Measurements from ENCODE around the gene CRMP1.
"Not testable (repeated sequence)": the region's sequence is repeated elsewhere in the genome, so short reads cannot be mapped to it uniquely, and the experiment has no call there.

The CRMP1 gene

DNA sequence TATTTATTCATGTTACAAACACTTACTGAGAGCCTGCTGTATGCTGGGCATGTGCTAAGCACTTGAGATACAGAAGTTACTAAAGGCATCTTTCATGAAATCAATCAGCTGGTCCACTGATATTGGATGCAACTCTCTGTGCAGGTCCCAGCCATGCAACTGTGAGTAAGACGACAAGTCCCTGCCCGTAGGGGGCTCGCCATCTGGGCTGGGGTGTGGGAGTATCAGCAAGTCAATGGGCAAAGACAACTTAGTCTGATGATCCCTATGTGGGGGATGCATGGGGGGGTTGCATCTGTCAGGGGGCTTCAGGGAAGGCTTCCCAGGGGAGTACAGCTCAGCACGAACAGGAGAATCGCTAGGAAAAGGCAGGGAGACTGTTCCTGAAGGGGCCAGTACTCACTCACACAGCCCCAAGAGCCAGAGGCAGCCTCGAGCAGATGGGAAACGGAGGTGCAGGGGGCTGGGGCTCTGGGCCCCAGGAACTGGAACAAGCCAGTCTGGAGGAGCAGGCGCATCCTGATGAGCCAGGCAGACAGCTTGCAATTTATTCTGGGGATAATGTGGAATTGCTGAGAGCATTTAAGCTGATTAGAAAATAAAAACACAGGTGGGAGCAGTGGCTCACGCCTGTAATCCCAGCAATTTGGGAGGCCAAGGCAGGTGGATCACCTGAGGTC is 40.2 kb downstream of the CRMP1 start:
- DNase-seq = no peak

- no peak for DNase-seq
These were observed 41.1 kb downstream of the CRMP1 start for GRCh38 chr4:5851637-5852301.

DNA sequence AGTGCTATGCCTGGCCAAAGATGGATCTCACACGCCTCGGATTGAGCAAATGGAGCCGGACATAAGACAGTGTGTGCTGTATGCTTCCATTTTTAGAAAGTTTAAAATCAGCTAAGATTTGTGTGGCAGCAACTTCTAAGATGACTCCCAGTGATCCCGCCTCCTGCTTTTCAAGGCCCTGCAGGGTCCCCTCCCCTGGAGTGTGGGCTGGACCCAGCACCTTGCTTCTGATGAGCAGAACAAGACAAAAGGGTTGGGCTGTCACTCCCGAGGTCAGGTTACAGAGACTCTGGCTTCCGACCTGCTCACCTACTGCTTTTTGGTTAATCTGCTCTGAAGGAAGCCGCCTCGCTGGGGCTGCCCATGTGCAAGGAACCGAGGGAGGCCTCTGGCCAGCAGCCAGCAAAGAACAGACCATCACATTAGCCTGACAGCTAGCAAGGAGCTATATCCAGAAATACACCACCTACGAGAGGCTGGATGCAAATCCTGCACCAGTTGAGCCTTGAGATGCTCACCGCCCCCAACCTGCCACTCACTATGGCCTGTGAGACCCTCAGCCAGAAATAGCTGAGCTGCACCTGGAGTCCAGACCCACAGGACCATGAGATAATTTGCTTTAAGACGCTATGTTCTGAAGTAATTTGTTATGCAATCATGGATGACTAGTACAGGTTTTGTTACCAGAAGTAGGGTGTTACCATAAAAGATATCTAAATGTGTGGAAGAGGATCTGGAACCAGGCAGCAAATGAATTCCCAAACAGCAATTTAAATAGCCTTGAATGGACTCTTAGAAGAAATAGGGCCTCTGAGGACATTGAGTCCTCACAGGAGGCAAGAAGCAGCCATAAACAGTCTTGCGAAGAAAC is 47.6 kb downstream of the CRMP1 start:
- no peak for DNase-seq

DNA sequence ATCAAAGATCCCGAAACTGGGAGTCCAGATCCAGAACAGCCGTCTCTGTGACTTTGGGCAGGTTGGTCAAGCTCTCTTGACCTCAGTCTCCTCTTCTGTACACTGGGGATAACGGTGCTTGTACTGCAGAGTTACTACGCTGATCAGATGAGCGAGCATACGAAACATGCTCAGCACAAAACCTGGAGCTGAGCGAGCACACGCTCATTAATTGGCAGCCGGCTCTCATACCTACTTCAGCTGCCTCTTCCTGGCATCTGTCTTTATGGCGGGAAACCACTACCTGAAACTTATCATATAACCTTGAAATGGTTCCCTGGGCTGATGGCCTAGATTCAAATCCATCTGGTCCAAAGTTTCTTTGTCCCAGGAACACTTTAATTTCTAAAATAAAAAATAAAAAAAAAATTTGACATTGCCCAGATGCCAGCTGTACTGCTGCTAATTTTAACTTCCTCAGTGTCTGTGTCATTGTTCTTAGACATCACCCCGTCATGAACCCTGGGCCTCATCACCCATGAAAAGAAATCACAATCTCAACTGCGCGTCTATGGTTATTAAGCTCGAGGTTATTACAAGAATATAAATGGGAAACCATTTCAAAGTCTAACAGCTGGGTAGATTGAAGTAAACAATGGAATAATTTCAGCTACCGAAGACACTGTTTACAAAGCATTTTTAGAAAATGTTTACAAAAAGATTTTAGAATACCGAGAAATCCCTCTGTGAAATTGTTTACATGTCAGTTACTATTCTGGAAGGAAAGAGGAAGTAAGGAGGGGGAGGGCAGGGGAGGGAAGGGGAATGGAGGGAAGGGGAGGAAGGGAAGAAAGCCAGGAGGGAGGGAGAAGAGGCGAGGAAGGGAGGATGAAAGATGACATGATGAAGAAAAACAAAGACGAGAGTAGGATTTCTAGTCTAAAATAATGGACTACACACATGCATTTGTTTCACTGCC is 49.0 kb downstream of the CRMP1 start:
- no peak for DNase-seq

GRCh38 chr4:5842456-5842855 is 50.4 kb downstream of the CRMP1 start:
- DNase-seq = no peak

GRCh38 chr4:5839751-5840674 is 52.9 kb downstream of the CRMP1 start:
- DNase-seq = no peak

GRCh38 chr4:5839332-5839731 is 53.6 kb downstream of the CRMP1 start:
- no peak for DNase-seq

DNA sequence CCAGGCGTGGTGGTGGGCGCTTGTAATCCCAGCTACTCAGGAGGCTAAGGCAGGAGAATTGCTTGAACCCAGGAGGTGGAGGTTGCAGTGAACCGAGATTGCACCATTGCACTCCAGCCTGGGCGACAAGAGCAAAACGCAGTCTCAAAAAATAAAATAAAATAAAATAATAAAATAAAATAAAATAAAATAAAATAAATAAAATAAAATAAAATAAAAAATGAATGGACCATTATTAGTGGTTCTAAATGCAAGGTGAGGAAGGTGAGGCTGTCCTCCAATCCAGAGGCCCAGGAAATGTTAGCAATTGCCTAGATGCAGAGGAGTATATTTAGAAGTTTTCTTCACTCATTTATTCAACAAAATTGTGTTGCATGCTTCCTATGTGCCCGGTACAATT is 55.4 kb downstream of the CRMP1 start:
- DNase-seq = not testable (repeated sequence)

GRCh38 chr4:5836943-5837342 is 55.9 kb downstream of the CRMP1 start:
- DNase-seq = no peak

DNA sequence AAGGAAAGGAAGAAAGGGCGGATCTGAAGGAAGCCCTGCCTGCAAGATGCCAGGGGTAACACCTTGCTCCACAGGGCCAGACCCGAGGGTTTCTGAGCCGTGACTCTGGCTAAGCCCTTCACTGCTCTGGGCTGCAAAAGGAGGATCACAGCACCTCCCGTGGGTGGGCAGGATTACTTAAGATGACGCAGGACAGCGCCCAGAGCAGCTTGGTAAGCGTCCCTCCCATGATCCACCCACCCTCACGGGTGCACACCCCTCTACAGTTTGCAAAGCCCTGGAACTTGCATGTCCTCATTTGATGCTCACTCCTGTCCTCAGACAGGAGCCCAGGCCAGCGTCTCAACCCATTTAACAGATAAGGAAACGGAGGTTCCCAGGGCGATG is 64.9 kb downstream of the CRMP1 start:
- DNase-seq = no peak

DNA sequence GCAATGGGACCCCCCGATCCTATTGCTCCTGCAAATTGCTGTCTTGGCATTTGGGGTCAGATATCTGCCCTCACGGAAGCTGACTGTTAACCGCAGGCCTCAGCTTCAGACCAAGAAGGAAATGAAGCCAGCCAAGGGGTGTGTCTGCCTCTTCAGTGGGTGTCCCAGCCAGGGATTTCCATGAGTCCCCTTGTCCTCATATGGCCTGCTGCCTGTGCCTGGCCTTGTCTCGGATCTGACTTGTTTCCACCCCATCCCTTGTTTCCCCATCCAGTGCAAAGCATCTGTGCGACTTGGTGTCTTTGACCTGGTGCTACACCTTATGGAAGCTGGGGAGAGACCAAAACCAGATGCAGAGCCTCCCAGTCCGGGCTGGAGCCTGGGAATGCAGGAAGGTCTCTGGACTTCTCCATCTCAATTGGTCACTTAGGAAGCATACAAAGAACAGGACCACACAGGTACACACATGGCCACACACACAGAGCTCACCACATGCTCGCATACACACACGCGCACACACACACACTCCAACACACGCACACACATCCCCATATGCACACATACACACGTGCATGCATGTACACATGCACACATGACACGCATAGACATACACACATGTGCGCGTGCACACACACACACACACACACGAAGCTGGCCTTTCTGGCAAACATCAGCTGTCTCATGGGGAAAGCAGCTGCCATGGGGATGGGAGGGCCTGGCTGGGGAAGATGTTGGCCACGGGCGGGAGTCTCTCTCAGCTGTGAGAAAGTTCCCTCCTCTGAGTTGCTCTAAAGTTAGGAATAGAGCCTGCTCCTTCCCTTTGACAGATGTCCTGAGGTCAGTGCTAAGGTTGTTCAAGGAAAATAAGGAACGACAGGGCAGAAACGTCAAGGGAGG is 65.5 kb downstream of the CRMP1 start:
- DNase-seq = no peak

DNA sequence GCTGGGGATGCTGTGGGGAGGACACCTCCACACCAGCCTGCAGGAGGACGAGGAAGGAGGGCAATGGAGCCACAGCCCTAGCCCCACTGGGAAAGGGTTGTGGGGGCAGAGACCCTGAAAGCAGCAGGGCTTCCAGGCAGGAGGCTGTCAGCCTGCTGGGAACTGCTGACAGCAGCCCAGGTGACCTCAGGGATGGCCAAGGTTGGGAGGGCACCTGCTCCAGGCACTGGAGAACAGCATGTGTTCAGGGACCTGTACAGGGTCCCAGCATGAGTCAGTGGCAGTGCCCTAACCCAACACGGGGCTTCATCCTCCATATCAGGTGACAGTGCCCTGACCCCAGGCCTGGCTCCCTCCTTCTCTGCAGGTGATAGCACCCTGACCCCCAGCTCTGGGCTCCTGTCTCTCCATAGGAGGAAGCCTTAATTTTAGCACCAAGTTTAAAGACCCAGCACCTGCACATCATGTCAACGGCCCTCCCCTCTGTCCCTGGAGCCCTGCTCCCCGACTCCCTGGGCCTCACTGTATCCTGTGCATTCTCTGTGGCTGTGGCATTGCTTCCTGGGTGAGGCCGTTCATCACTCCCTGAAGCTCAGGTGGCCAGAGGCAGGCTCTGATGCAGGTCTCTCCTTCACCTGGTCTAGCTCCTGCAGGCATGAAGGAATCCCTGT is 66.3 kb downstream of the CRMP1 start:
- DNase-seq = no peak

GRCh38 chr4:5825321-5826041 is 67.4 kb downstream of the CRMP1 start:
- DNase-seq = no peak

- peak in 1 of 5 donors; percentile 25 for DNase-seq
These were observed 68.3 kb downstream of the CRMP1 start for GRCh38 chr4:5824635-5825034.

DNA sequence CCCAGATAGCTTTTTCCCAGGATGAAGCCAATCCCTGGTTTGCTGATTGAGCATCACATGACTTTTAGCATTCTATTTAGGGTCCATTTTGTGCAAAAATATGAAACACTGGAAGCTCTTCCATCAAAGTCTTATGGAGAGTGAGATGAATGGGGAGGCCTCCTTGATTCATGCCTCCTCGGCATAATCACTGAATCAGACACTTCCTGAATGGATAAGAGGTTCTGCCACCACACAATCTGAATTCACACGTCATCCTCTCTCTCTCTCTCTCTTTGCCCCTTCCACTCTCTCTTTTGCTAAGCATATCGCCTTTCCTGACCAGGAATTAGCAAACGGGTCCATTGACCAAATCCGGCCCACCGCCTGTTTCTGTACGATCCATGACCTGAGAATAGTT is 68.7 kb downstream of the CRMP1 start:
- no peak for DNase-seq

DNA sequence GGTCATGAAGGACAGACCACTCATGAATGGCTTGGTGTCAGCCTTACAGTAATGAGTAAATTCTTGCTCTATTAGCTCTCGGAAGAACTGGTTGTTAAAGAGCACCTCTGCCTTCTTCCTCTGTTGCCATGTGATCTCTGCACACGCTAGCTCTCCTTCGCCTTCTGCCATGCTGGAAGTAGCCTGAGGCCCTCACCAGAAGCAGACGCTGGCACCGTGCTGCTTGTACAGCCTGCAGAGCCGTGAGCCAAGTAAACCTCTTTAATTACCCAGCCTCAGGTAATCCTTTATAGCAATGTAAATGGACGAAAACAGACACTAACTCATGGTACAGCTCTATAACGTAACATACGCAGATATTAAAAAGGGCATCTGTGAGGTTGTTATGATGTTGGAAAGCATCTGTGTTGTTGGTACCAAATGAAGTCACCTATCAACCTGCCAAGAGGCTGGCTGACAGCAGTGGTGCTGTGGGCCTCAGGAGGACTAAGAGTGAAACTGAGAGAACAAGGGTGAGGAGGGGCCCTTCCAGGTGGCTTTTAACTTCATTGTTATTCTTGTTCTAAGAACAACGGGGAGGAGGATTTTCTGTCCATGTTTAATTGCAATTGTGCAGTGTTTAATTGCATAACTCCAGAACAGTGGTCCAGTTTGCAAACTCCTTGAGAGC is 69.2 kb downstream of the CRMP1 start:
- peak in 1 of 5 donors; percentile 52 for DNase-seq

- DNase-seq = no peak
These were observed 70.3 kb downstream of the CRMP1 start for GRCh38 chr4:5822619-5823018.

DNA sequence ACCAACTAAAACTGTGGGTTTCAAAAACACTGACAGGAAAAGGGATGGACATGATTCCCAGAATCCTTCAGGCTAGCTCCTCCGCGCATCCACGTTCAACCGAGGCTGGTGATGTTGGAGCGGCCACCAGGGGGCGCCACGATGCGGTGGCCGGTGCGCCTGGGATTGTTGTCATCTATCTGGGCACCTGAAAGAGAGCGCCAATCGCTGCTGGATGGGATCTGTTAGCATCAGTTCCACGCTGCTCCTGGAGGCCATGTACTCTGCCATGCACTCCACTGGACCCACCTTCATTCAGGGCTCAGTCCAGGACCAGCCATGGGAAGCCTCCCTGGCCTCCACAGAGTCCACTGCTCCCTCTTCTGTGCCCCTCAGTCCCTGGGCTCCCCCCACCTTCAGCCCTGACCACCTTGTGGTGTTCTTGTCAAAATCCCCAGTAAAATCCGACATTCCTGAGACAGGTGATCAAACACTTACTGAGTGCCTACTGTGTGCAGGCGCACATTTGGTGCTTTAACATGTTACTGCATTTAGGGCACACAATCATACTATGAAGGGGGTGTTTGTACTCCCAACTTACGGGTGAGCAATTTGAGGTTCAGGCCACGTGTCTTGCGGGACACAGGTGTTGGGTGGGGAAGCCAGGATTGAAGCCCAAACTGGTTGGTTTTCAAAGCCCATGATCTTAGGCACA is 71.1 kb downstream of the CRMP1 start:
- DNase-seq = no peak

All from T-helper 1 cell (primary cell).